ENCODE measurements around the gene HEPHL1.

The HEPHL1 gene

DNA sequence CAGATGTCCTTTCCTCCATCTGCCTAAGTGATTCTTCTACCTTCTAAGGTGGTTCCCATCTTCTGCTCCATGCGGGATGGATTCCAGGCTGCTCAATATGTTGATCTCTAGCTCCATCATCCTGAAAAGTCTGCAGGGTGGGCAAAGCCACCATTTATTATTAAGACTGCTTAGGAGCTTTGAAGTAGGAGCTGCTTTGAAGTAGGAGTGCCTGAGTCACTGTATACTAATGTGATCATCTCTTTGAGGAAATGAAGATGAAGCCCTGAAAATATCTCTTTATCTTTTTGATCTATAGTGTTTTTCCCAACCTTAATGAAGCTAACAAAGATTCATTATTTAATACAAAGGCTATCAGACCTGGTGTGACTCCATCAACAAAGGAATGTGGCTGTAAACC lies 13.1 kb downstream of the HEPHL1 start:
- no peak overlapping the region for H3K27ac ChIP-seq
- TF ChIP-seq, protein P1, sequence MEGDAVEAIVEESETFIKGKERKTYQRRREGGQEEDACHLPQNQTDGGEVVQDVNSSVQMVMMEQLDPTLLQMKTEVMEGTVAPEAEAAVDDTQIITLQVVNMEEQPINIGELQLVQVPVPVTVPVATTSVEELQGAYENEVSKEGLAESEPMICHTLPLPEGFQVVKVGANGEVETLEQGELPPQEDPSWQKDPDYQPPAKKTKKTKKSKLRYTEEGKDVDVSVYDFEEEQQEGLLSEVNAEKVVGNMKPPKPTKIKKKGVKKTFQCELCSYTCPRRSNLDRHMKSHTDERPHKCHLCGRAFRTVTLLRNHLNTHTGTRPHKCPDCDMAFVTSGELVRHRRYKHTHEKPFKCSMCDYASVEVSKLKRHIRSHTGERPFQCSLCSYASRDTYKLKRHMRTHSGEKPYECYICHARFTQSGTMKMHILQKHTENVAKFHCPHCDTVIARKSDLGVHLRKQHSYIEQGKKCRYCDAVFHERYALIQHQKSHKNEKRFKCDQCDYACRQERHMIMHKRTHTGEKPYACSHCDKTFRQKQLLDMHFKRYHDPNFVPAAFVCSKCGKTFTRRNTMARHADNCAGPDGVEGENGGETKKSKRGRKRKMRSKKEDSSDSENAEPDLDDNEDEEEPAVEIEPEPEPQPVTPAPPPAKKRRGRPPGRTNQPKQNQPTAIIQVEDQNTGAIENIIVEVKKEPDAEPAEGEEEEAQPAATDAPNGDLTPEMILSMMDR (IDR thresholded peaks at IDR 0.05): no peak
- TF ChIP-seq ZFX (IDR thresholded peaks at IDR 0.05; ENCODE audit: borderline replicate concordance): no peak

DNA sequence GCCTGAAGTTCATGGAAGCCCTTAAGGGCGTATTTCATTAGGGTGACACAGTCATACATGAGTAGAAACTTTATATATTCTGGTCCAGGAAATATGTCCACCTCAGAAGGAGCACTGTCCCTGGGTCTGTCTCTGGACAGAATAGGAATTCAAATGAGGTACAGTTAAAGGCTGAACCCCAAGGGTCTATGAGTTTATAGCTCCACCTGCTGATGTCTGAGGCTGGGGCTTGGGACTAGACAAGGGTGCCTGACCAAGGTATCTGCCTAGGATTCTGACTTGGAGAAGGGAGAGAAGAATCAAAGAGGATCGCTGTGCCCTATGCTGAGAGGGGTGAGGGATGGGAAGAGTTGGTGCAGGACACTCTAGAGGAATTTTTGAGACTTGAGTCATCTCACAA lies 14.9 kb downstream of the HEPHL1 start:
- TF ChIP-seq, protein P1 (IDR thresholded peaks at IDR 0.05): no peak
- no peak for TF ChIP-seq ZFX (IDR thresholded peaks at IDR 0.05; ENCODE audit: borderline replicate concordance)
- no peak overlapping the region for H3K27ac ChIP-seq

DNA sequence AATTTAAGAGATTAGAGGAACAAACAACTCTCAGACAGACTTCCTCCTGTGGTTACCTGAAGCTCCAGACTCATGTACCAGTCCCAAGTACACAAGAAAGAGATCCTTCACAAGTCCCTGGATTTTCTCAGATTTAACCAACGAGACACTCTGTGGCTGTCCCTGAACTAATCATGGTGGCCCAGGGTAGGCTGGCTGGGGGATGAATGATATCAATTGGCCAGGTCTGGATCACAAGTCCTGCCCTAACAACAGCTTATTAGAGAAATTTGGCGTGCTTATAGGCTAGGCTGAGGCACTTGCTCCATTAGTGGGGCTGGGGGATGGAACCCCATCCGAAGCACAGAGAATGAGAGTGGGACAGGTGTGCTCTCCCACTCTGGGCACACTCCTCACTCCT lies 22.1 kb downstream of the HEPHL1 start:
- no peak overlapping the region for H3K27ac ChIP-seq
- no peak for TF ChIP-seq ZFX (IDR thresholded peaks at IDR 0.05; ENCODE audit: borderline replicate concordance)
- TF ChIP-seq, protein P1 (IDR thresholded peaks at IDR 0.05): no peak

DNA sequence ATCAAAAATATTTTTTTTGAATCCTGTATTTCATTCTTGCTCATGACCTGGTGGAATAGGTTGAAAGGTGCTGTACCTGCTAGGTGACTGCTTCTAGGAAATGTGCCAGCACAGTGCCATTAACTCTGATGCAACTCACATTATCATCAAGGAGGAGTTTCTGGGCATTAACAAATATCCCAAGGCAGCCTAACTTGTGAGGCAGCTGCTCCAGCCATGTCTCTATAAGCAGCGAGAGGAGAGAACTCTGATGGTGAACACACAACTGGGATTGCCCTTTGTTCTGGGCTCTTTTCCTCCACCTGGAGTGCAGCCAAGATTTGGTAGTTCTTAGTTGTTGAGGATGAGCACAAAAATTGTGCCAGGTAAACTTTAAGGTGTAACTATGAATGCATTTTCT lies 25.6 kb downstream of the HEPHL1 start:
- H3K27ac ChIP-seq: no peak overlapping the region

DNA sequence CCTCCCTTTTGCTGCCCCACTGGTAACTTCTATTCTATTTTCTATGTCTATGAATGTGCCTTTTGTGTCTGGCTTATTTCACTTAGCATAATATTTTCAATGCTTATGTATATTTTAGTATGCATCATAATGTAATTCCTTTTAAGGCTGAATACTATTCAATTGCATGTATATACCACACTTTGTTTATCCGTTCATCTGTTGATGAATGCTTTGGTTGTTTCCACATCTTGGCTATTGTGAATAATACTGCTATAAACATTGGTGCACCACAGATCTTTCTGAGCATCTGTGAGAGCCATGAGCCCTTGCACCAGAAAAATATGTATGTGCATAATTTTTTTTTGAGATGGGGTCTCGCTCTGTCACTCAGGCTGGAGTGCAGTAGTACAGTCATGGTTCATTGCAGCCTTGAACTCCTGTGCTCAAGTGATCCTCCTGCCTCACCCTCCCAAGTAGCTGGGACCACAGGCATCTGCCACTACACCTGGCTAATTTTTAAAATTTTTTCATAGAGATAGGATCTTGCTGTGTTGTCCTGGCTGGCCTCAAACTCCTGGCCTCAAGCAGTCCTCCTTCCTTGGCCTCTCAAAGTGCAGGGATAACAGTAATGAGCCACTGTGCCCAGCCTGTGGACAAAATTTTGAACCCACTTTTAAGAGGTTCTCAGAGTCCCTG lies 27.0 kb downstream of the HEPHL1 start:
- no peak for TF ChIP-seq ZFX (IDR thresholded peaks at IDR 0.05; ENCODE audit: borderline replicate concordance)
- TF ChIP-seq, protein P1 (IDR thresholded peaks at IDR 0.05): no peak
- H3K27ac ChIP-seq: no peak overlapping the region

More for the DNA sequence above, 25.6 kb downstream of the HEPHL1 start:
- TF ChIP-seq, protein P1 (IDR thresholded peaks at IDR 0.05): no peak
- TF ChIP-seq ZFX (IDR thresholded peaks at IDR 0.05; ENCODE audit: borderline replicate concordance): no peak

DNA sequence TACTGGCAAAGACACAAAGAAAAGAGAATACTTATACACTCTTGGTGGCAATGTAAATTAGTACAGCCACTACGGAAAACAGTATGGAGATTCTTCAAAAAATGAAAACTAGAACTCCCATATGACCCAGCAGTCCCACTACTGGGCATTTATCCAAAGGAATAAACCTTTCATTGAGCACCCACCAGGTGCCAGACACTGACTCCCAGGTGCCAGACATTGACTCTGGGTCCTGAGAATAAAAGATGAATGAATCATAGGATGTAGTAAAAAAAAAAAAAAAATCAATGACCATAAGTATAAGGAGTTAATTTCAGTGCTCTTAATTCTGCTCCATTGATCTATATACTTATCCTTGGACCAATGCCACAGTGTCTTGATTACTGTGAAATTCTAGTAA lies 28.2 kb downstream of the HEPHL1 start:
- no peak overlapping the region for H3K27ac ChIP-seq
- TF ChIP-seq ZFX (IDR thresholded peaks at IDR 0.05; ENCODE audit: borderline replicate concordance): no peak
- TF ChIP-seq, protein P1 (IDR thresholded peaks at IDR 0.05): no peak

DNA sequence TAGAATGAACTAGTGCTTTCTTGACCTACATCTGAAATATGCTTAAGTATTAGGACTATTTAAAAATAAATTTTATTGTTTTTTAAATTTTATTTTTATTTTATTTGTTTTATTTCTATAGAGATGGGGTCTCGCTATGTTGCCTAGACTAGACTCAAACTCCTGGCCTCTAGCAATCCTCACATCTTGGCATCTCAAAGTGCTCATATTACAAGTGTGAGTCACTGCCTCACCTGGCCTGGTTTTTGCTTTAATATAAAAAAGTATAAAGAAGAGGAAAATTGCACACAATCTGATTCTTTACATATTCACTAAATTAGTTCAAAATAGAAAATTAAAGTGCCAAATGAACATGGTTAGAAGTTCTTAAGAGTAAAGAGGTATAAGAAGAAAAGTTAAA lies 37.5 kb downstream of the HEPHL1 start:
- no peak overlapping the region for H3K27ac ChIP-seq
- TF ChIP-seq, protein P1 (IDR thresholded peaks at IDR 0.05): no peak
- TF ChIP-seq ZFX (IDR thresholded peaks at IDR 0.05; ENCODE audit: borderline replicate concordance): no peak
